ENCODE measurements around the gene GIGYF1.
A peak's percentile ranks its signal among the peaks of the same experiment; 100 is the strongest.
"Not testable (repeated sequence)": the region's sequence is repeated elsewhere in the genome, so short reads cannot be mapped to it uniquely, and the experiment has no call there.

The GIGYF1 gene

DNA sequence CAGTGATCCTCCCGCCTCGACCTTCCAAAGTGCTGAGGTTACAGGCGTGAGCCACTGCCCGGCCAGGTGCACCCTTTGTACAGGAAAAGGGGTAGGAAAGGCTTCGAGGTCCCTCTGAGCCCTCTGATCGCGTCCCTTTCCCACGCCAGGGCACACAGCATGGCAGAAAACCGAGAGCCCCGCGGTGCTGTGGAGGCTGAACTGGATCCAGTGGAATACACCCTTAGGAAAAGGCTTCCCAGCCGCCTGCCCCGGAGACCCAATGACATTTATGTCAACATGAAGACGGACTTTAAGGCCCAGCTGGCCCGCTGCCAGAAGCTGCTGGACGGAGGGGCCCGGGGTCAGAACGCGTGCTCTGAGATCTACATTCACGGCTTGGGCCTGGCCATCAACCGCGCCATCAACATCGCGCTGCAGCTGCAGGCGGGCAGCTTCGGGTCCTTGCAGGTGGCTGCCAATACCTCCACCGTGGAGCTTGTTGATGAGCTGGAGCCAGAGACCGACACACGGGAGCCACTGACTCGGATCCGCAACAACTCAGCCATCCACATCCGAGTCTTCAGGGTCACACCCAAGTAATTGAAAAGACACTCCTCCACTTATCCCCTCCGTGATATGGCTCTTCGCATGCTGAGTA is 12.7 kb upstream of the GIGYF1 start:
- DNase-seq (ENCODE audit: low read depth, low spot score): no peak

GRCh38 chr7:100705753-100706671 is 12.0 kb upstream of the GIGYF1 start, which contains the start of gene POP7:
Gene POP7, plus strand, starts transcription at chr7:100706121. Its CDS starts 710 bp downstream, at chr7:100706831.
- DNase-seq (ENCODE audit: low read depth, low spot score): peak; percentile 96

DNA sequence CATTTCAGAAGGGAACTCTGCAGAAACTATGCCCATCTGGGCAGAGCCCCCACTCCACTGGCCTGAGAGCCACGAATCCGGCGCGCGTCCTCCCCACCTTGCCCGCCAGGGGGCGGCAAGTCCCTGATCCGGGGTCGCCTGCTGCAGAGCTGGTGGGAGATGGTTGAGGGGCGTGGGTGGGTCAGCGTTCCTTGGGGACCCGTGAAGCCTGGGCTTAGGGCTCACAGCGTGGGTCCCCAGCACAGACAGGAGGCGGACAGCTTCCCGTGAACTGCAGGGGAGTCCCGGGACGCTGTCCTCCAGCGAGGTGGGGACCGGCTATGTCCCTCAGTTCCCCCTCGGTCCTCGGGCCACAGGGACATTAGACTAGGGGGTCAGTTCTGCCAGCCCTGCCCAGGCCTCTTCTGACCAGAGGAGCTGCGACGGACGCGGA is 11.3 kb upstream of the GIGYF1 start:
- DNase-seq (ENCODE audit: low read depth, low spot score): no peak

- not testable (repeated sequence) for DNase-seq (ENCODE audit: low read depth, low spot score)
These were observed 7.0 kb upstream of the GIGYF1 start for GRCh38 chr7:100701089-100701488.

DNA sequence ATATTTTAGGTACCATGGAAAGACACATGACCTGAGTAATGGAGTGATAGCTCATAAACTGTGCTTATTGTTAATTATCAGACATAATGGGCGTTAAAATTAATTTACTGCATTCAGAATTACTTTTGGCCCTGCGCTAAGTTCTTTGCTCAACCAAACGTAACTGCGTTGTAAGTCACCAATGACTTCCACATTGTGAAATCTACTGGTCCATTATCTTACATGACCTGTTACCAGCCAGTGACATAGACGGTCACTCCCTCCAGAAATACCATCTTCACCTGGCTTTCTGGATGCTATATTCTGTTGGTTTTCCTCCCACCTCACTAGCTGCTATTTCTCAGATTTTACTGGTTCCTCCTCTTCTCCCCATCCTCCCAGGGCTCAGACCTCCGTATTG is 5.0 kb upstream of the GIGYF1 start:
- DNase-seq (ENCODE audit: low read depth, low spot score): no peak

DNA sequence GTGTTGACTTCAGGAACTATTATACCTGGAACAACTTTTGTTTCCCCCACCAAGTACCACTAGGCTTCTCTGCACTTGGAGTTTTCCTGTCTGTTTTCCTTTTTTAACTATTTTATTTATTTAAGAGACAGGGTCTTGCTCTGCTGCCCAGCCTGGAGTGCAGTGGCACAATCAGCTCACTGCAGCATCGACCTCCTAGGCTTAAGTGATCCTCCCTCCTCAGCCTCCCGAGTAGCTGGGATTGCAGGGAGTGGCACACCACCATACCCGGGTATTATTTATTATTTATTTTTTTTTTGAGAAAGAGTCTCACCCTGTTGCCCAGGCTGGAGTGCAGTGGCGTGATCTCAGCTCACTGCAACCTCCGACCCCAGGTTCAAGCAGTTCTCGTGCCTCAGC is 2.1 kb upstream of the GIGYF1 start:
- no peak for DNase-seq (ENCODE audit: low read depth, low spot score)

- DNase-seq (ENCODE audit: low read depth, low spot score): no peak
These were observed 545 bp downstream of the GIGYF1 start for GRCh38 chr7:100693312-100694097.

GRCh38 chr7:100692578-100692961 is 1.5 kb downstream of the GIGYF1 start:
- no peak for DNase-seq (ENCODE audit: low read depth, low spot score)

DNA sequence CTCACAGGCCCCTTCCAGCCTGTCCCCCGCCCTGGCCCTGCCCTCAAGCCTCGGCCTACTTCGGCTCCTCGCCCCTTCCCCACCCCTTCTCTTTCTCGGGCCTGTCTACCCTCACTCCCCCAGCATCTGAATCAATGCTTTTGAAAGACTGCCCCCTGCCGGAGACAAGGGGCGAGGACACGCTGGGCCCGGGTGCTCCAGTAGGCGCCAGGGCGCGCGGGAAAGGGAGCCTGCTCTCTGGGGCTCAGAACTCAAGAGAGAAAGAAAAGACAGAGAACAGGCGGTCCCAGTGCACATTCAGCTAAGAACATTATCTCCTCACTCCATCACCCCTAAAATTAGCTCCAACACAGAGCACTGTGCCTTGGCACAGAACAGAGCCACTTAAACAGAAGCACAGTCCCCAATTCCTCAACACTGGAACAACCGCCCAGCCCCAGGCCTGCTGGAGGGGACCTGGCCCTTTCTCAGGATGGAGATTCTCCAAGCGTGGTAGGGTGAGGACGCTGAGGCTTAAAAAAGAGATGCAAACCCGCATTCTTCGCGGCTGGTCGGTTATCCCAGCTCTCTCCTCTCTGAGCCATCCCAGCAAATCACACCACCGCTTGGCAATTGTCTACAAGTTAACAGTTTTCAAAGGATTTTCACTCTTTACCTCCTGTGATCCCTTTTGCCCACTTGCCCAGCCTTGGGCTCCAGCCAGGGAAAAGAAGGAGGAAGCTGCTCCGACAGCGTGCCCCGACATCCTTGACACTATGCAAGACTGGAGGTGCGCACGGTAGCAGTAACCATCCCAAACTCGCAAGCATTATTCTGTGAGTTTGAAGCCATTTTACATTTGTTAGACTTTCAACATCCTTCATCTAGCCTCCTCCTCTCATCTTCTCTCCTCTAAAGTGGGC is 2.1 kb downstream of the GIGYF1 start:
- no peak for DNase-seq (ENCODE audit: low read depth, low spot score)

DNA sequence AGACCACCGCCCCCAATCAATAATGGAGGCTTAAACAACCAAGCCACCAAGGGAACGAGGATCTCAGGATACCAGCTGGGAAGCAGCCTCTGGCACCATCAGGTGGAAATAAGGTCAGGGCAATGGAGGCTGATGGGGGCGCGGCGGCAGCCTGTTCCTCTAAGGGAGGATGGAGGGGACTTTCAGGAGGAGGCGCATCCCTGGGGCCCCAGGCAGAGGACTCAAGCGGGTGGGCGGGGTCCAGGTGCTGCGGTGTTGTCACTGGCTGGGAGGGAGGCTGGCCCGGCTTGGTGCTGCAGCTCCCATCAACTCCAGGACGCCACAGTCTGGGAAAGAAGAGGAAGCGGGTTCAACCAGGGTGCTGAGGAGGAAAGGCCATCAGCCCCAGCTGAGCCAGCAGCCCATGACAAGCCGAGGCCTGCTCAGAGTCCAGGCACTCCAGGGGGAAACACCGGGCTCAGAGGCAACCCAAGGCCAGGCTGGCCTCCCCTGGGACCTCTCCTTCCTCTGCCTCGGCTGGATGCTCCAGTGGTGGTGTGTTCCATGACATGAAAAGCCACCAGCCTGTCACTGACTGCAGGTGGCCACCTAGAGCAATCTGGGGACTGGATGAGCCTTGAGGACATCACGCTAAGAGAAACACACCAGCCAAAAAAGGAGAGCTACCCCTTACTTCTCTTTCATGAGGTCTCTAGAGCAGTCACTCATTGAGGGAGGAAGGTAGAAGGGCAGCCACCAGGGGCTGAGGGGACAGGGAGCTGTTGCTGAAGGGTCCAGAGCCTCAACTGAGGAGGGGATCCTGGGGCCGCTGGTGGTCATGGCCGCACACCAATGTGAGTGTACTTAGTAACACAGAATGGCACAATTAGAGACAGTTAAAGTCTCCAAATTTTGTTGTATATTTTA is 4.6 kb downstream of the GIGYF1 start:
- no peak for DNase-seq (ENCODE audit: low read depth, low spot score)

DNA sequence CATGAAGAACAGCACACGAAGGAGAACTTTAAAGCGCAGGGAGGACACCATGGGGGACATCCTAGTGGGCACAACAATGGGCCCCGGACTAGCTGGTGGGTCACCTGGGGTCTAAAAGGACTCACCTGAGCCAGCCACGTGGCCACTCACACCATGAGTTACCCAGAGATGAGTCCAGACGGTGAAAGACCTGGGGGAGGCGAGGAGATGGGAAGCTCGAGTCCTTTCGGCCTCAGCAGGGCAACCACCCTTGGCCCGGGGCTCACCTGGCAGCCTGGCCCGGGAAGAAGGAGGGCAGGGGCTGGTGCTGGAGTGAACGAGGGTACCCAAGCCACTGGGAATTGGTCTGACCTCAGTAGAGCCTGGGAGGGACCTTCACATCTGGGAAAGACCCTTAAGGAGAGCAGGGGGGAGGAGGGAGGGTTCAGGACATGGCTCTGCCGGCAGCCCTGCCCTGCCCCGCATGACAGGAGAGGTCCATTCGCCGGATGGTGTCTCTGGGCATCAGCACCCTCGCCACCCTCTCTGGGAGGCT is 5.7 kb downstream of the GIGYF1 start:
- DNase-seq (ENCODE audit: low read depth, low spot score): no peak

GRCh38 chr7:100687751-100688300 is 6.2 kb downstream of the GIGYF1 start:
- no peak for DNase-seq (ENCODE audit: low read depth, low spot score)

DNA sequence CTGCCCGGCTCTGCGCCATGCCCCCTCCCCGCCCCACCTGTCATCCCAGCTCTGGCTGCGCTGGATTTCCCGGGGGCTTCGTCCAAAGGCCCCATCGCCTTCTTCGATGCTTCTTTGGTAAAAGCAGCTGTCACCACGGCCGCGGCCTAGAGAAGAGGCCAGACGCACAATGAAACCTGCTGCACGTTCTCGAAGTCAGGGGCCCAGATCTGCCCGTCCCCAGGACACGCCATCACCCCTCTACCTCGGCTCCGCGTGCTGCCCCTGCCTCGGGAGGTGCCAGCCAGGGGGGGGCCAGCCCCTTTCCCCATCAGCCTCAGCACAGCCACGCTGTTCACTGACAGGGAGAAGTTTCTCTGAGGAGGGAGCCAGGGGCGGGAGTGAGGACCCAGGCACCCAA is 6.8 kb downstream of the GIGYF1 start:
- no peak for DNase-seq (ENCODE audit: low read depth, low spot score)

DNA sequence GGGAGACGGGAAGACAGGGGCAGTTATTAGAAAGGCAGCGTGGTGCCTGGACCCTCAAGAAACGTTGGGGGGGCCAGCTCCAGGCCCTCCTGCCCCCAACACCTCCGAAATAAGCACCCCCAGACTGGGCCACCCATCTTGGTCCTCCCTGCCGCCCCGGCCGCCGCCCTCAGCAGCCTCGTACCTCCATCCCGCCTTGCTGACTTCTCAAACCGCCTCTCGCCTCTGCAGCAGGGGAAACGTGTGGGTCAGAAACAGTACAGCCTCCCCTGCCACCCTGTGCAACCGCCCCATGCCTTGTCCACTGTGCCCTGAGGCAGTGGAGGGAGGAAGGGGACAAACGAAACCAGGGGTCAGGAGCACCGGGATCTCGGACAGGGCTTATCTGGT is 7.2 kb downstream of the GIGYF1 start:
- DNase-seq (ENCODE audit: low read depth, low spot score): no peak

- DNase-seq (ENCODE audit: low read depth, low spot score): no peak
These were observed 7.7 kb downstream of the GIGYF1 start for GRCh38 chr7:100686201-100686821.

DNA sequence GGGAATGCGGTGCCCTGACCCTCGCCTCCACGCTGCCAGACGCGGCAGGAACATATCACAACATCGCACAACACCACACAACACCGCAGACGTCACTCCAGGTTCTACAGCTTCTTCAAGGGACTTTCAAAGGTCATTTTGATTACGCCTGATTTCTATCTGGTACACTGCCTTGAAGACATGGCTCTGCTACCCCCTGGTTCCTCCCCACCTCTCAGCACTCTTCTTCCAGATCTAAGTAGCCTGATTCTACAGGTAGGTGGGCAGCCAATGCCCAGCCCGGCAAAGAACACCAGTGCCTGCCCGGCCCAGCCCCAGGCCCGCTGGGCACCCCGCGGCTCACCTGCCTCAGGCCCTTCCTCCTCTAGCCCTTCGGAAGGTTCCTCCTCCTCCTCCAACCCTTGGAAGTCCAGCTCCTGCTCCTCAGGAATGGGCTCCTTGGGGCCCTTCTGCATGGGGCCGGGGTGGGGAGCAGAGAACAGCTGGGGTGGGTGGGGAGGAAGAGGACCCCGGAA is 8.4 kb downstream of the GIGYF1 start:
- DNase-seq (ENCODE audit: low read depth, low spot score): no peak

DNA sequence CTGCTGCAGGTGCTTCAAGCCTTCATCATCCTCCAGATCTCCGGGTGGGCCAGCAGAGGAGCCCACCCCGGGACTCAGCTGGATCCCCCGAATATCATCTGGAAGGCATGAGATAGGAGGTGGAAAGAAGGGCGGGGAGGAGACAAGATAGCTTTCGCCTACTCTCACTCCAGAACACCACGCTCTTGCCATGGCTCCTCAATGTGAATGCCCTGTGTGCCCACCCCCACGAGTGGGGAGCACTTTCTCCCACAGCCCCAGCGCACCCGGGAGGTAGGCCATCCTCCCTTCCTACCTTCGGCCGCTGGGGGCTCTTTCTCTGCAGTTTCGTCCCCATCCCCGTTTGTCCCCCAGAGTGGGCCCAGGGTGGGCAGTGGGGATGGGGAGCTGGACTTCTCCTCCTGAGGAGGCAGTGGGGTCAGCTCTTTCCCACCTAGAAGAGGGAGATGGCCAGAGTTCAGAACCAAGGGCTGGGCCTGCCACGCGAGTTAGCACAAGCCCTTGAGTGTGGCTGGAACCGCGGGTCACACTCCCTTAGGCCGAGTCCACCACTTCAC is 8.9 kb downstream of the GIGYF1 start:
- DNase-seq (ENCODE audit: low read depth, low spot score): no peak

GRCh38 chr7:100684534-100685042 is 9.5 kb downstream of the GIGYF1 start:
- no peak for DNase-seq (ENCODE audit: low read depth, low spot score)

Data from smooth muscle cell of the brain vasculature (primary cell).